Tibial nerve (tissue), 4 donors: Measurements from ENCODE around the gene FCN3. TPM values are rescaled to one million over a fixed set of nuclear protein-coding genes. Genes with fewer than 3 reads are reported as not detected.
A peak's percentile ranks its signal among the peaks of the same experiment; 100 is the strongest.

Experiments
- DNase-seq, 2 donors: peaks; one replicate each; pipeline ENCODE4 v3.0.0-alpha.2; 2019; ENCODE audit warnings: low spot score in 2 of 2
- H3K27ac ChIP-seq, 4 donors: fragments of 200-600 bp; sonication (generic) in 3 of 4; one replicate each; pipeline ENCODE4 v1.5.1; 2017 to 2019; ENCODE audit warnings: mild to moderate bottlenecking in 1 of 4
- H3K27me3 ChIP-seq, 2 donors: fragments of 200-600 bp; sonication (generic) in 1 of 2; one replicate each; pipeline versions ENCODE4 v1.5.1 to v1.6.0; 2017 to 2019
- H3K36me3 ChIP-seq, 3 donors: fragments of 200-600 bp; sonication (generic); one replicate each; pipeline ENCODE4 v1.5.1; 2018 to 2019
- H3K4me1 ChIP-seq, 4 donors: fragments of 200-600 bp; sonication (generic) in 3 of 4; one replicate each; pipeline ENCODE4 v1.5.1; 2017 to 2019
- H3K4me3 ChIP-seq, 4 donors: fragments of 200-600 bp; sonication (generic) in 3 of 4; one replicate each; pipeline ENCODE4 v1.5.1; 2017 to 2019; ENCODE audit warnings: mild to moderate bottlenecking in 1 of 4, moderate library complexity in 1 of 4
- H3K9me3 ChIP-seq, 4 donors: fragments of 200-600 bp; sonication (generic) in 3 of 4; one replicate each; pipeline ENCODE4 v1.5.1; 2017 to 2019
- CTCF ChIP-seq, 5 experiments: fragments of 200-600 bp in 3 of 5; fragments of 450-650 bp in 2 of 5; sonication (generic) in 3 of 5; IDR thresholded peaks; one replicate each; pipeline ENCODE4 v1.5.1; 2016 to 2019; ENCODE audit warnings: antibody characterized with exemption in 5 of 5, mild to moderate bottlenecking in 3 of 5, moderate library complexity in 2 of 5
- EP300 ChIP-seq, 2 donors: sonication (generic); formaldehyde crosslinking; IDR thresholded peaks; one replicate each; pipeline ENCODE4 v1.6.1; 2017; ENCODE audit warnings: antibody characterized with exemption in 2 of 2, mild to moderate bottlenecking in 1 of 2
- POLR2A ChIP-seq, 2 donors: fragments of 450-650 bp; IDR thresholded peaks; one replicate each; pipeline ENCODE4 v1.6.1; 2017; ENCODE audit warnings: antibody characterized with exemption in 2 of 2, mild to moderate bottlenecking in 2 of 2, moderate library complexity in 2 of 2
- WGBS, 2 donors: methylation state at CpG; one replicate each; pipeline ENCODE4 v1.1.5; 2018; 5-methylcytosine and 5-hydroxymethylcytosine counted together
- total RNA-seq, 4 donors: library from RNA; depleted of rRNA; stranded (reverse); fragments of >200 nt; gene quantifications; one replicate each; pipeline ENCODE4 v1.1.0, GENCODE V29; 2016

The FCN3 gene
- total RNA-seq, 4 donors from 2014 or later = 2.5 to 8.7 (median 3.7) TPM; not detected in 1

- peaks cover 5 to 76% (median 18%) of the 10 kb centered on the region in 3 donors for H3K36me3 ChIP-seq
- H3K27me3 ChIP-seq = no peaks in the 10 kb centered on the region
- no peak overlapping the region for H3K27ac ChIP-seq
- no peak for TF ChIP-seq CTCF (IDR thresholded peaks at IDR 0.05)
- TF ChIP-seq EP300 (IDR thresholded peaks at IDR 0.05) = no peak
- TF ChIP-seq POLR2A (IDR thresholded peaks at IDR 0.05) = no peak
- H3K4me1 ChIP-seq = peaks cover 0 to 27% (median 9%) of the 10 kb centered on the region in 4 donors
- DNase-seq = no peak
- no peaks in the 10 kb centered on the region for H3K9me3 ChIP-seq
- 81 to 87% methylated on average over 3 of the region's 3 CpGs for WGBS, 2 donors
- H3K4me3 ChIP-seq = no peak overlapping the region
Measured at GRCh38 chr1:27331426-27331825, 43.2 kb downstream of the FCN3 start.

- peaks cover 0 to 33% (median 11%) of the 10 kb centered on the region in 4 donors for H3K4me1 ChIP-seq
- H3K9me3 ChIP-seq = no peaks in the 10 kb centered on the region
- H3K4me3 ChIP-seq = no peak overlapping the region
- no peak for DNase-seq
- no peaks in the 10 kb centered on the region for H3K27me3 ChIP-seq
- H3K36me3 ChIP-seq = peaks cover 5 to 76% (median 18%) of the 10 kb centered on the region in 3 donors
- H3K27ac ChIP-seq = no peak overlapping the region
- TF ChIP-seq EP300 (IDR thresholded peaks at IDR 0.05) = no peak
- no peak for TF ChIP-seq CTCF (IDR thresholded peaks at IDR 0.05)
- no peak for TF ChIP-seq POLR2A (IDR thresholded peaks at IDR 0.05)
- WGBS, 2 donors = 65 to 76% methylated on average over 8 of the region's 8 CpGs
Measured at GRCh38 chr1:27330786-27331185, 43.8 kb downstream of the FCN3 start.

GRCh38 chr1:27327964-27328363 is 46.7 kb downstream of the FCN3 start:
- Histone ChIP-seq H3K4me3 (no peak overlapping the region), H3K36me3 (peaks cover 2 to 63% (median 10%) of the 10 kb centered on the region in 3 donors), H3K27me3 (no peaks in the 10 kb centered on the region), H3K27ac (no peak overlapping the region), H3K4me1 (peaks cover 0 to 60% (median 20%) of the 10 kb centered on the region in 4 donors), H3K9me3 (no peaks in the 10 kb centered on the region)
- 78 to 80% methylated on average over 5 of the region's 5 CpGs for WGBS, 2 donors
- no peak for DNase-seq
- TF ChIP-seq POLR2A (IDR thresholded peaks at IDR 0.05) (no peak), EP300 (IDR thresholded peaks at IDR 0.05) (no peak), CTCF (IDR thresholded peaks at IDR 0.05) (no peak)

GRCh38 chr1:27325286-27325685 is 49.3 kb downstream of the FCN3 start:
- WGBS, 2 donors = 90 to 95% methylated on average over 14 to 15 of the region's 15 CpGs
- no peaks in the 10 kb centered on the region for H3K9me3 ChIP-seq
- H3K4me1 ChIP-seq = peaks cover 0 to 70% (median 23%) of the 10 kb centered on the region in 4 donors
- H3K36me3 ChIP-seq = peaks cover 0 to 36% (median 4%) of the 10 kb centered on the region in 3 donors
- DNase-seq = no peak
- H3K27ac ChIP-seq = no peak overlapping the region
- no peak overlapping the region for H3K4me3 ChIP-seq
- H3K27me3 ChIP-seq = no peaks in the 10 kb centered on the region
- TF ChIP-seq POLR2A (IDR thresholded peaks at IDR 0.05) = no peak
- TF ChIP-seq EP300 (IDR thresholded peaks at IDR 0.05) = no peak
- TF ChIP-seq CTCF (IDR thresholded peaks at IDR 0.05) = no peak

DNA sequence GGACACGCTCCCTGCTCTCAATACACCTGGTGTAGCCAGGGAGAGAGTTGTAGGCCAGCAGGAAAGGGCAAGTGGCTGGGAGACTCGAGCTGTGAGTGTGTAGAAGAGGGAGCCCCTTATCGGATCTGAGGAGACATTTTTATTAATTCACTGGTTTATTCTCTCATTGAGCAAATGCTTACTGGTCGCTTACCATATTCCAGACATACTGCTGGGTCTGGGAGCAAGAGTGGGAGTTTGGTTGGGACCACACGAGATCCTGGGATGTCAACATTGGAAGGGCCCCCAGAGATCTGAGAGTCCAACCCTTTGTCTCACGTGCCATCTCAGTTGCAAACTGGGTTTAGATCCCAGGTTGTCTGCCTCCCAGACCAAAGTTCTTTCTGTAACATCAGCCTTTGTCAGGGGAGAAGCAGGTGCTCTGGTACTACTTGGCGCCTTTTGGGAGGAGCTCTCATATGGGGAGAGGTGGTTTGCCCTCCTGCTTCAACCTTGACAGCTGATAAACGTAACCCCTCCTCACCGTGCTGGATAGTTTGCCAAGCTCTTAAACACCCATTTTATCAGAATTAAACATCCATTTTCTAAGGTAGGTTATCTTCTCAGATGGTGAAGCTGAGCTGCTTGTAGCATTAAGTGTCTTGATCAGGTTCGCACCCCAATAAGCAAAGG is 51.9 kb downstream of the FCN3 start:
- Histone ChIP-seq H3K36me3 (peaks cover 0 to 27% (median 4%) of the 10 kb centered on the region in 3 donors), H3K9me3 (no peaks in the 10 kb centered on the region), H3K27ac (peak overlapping the region in 3 of 4 donors; percentile 57 to 91 (median 90)), H3K4me3 (peak overlapping the region; percentile 71 to 89 (median 85)), H3K4me1 (peaks cover 0 to 61% (median 23%) of the 10 kb centered on the region in 4 donors), H3K27me3 (no peaks in the 10 kb centered on the region)
- TF ChIP-seq EP300 (IDR thresholded peaks at IDR 0.05) (no peak), CTCF (IDR thresholded peaks at IDR 0.05) (no peak), POLR2A (IDR thresholded peaks at IDR 0.05) (no peak)
- no peak for DNase-seq
- WGBS, 2 donors = 10 to 14% methylated on average over 10 of the region's 10 CpGs
